ENCODE measurements around the gene CFAP99.

- TF ChIP-seq CEBPB (IDR thresholded peaks at IDR 0.05): no peak
- TF ChIP-seq EP300 (IDR thresholded peaks at IDR 0.05; ENCODE audit: borderline replicate concordance): no peak
- TF ChIP-seq REST (IDR thresholded peaks at IDR 0.05; ENCODE audit: low read depth): no peak
Measured at GRCh38 chr4:2417226-2417764, 1.5 kb upstream of the CFAP99 start.
